ENCODE measurements around the gene FURIN. TPM values are rescaled to one million over a fixed set of nuclear protein-coding genes. Genes with fewer than 3 reads are reported as not detected.

Gene FURIN
- total RNA-seq, 4 donors from 2014 or later, result 34.4 to 72.5 (median 49.8) TPM

- TF ChIP-seq CTCF (IDR thresholded peaks at IDR 0.05; ENCODE audit: low read depth), result no peak
Measured at GRCh38 chr15:90828111-90828510, 40.3 kb upstream of the FURIN start.

GRCh38 chr15:90829126-90829525 is 39.3 kb upstream of the FURIN start:
- TF ChIP-seq CTCF (IDR thresholded peaks at IDR 0.05; ENCODE audit: low read depth), result no peak

DNA sequence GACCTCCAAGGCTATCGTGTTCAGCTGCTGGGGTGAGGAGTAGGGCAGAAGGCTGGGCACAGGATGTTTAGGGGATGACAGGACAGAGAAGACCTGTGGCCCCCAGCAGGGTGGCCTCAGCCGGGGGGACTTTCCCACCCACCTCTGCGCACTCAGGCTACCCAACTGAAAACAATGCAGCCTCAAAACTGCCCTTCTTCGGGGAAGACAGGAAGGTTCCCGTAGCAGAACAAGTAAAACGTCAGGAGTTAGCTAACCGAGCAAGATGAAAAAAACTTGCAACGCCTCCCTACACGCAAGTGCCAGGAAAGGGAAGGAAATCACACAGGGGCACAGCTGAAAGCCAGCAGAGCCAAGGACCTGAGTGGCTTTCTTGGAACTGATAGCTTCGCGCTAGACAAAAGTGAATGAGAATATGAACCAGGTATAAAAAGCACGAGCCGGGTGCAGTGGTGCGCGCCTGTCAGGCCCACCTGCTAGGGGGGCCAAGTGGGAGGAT is 38.4 kb upstream of the FURIN start:
- no peak for TF ChIP-seq CTCF (IDR thresholded peaks at IDR 0.05; ENCODE audit: low read depth)

DNA sequence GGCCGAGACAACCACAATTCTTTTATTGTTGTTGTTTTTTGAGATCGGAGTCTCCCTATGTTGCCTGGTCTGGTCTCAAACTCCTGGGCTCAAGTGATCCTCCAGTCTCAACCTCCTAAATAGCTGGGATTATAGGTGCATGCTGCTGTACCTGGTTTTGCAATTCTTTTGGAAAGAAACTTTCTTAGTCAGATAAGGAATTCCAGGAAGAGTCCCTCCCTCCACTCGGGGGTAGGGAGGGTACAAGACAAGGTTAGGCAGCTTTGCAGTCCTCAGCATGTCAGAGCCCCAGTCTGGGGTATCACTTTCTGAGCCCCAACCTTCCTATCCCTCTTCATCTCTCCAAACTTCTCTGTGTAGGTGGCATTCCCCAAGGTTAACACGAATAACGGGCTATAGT is 33.8 kb upstream of the FURIN start:
- TF ChIP-seq CTCF (IDR thresholded peaks at IDR 0.05; ENCODE audit: low read depth), result no peak

DNA sequence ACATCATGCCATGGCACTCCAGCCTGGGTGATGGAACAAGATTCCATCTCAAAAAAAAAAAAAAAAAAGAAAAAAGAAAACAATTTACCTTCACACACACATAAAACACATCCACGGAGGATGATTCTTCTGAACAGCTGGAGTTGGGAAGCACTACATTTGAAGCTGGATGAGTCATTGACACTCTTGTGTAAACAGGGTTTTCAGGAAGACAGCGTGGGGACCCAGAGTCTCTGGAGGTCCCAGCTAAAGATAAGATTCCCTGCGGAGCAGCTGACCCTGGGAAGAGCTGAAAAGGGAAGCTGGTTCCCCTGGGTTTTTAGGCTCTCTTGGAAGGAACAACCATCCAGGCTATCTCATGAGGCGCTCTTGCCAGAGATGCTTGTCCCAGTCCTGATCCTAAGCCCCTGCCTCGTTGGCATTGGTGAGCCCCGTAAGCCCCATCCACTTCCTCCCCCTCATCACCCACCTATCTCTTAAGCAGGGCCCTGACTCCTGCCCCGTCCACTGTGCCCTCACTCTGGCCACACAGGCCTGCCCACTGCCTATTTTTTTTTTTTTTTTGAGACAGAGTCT is 32.0 kb upstream of the FURIN start:
- no peak for TF ChIP-seq CTCF (IDR thresholded peaks at IDR 0.05; ENCODE audit: low read depth)

GRCh38 chr15:90837094-90837493 is 31.3 kb upstream of the FURIN start:
- no peak for TF ChIP-seq CTCF (IDR thresholded peaks at IDR 0.05; ENCODE audit: low read depth)

DNA sequence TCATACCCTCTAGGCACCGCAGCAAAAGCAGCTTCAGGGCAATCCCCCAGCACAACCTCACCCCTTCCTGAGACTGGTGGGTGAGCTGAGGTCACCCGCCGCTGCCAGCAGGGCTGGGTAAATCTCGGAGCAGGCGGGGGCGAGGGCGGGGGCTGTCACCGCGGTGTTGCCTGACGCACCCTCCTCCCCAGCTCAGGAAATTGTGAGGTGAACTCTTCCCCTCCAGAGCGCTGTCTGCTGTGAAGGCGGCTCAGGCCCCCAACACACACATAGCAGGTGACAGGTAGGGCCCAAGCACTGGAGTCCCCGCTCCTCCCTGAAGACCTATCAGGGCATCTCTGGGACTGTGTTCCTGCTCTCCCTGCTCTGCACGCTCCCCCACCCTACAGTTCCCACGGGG is 30.2 kb upstream of the FURIN start:
- TF ChIP-seq CTCF (IDR thresholded peaks at IDR 0.05; ENCODE audit: low read depth), result no peak
